K562 (cell line): ENCODE data around the gene GBX1. TPM values are rescaled to one million over a fixed set of nuclear protein-coding genes. Genes with fewer than 3 reads are reported as not detected.

Experiments
- ATAC-seq: fragments of 200-7000 bp; cut with Tn5 transposase; 3 replicates; pipeline ENCODE4 v1.9.1; 2020; ENCODE audit warnings: moderate library complexity
- BruUV-seq: library from RNA; stranded (reverse); fragments of 400-500 nt; replicated peaks from 2 replicates; lab custom pipeline; 2021; lab: Mats Ljungman, UMichigan
- CTCF ChIA-PET: fragments of 300-600 bp; formaldehyde crosslinking; extraction: SDS; loops from one replicate; lab custom pipeline; 2021; ENCODE audit warnings: low intra/inter-chr PET ratio; lab: Yijun Ruan, JAX
- POLR2A ChIA-PET: fragments of 300-600, 350-650 bp; sonication (Branson Sonifier 250); formaldehyde crosslinking; extraction: SDS; loops from one replicate; lab custom pipeline; 2021; ENCODE audit warnings: antibody characterized with exemption, inconsistent platforms; lab: Yijun Ruan, JAX
- DNase-seq, 4 experiments: peaks; one replicate each; pipeline versions ENCODE4 v3.0.0 to v3.0.0-alpha.2; 2011 to 2018; ENCODE audit warnings: low spot score in 3 of 4, mixed read lengths in 3 of 4; ENCODE audit errors: extremely low read depth in 1 of 4
- FAIRE-seq: peaks from 2 replicates; lab custom pipeline; 2011; peaks lifted over from hg19 to GRCh38; lab: Jason Lieb, UNC
- H2AFZ ChIP-seq: 2 replicates; pipeline ENCODE4 v1.6.0; 2011; ENCODE audit warnings: low read depth, low read length, control low read depth, inconsistent platforms
- H3K27ac ChIP-seq: fragments of 200-600 bp; 3 replicates; pipeline ENCODE4 v1.8.0; 2011; ENCODE audit warnings: low read depth, mild to moderate bottlenecking, control low read depth, inconsistent platforms, low read length, moderate library complexity, mixed read lengths; ENCODE audit errors: extremely low read depth
- H3K27me3 ChIP-seq, 2 experiments: fragments of 300-600 bp in 1 of 2; 2 replicates in 1 of 2; 3 replicates in 1 of 2; pipeline versions ENCODE4 v1.6.0 to v1.8.0; 2011; ENCODE audit warnings: inconsistent platforms in 2 of 2, low read length in 2 of 2, mild to moderate bottlenecking in 1 of 2, mixed read lengths in 1 of 2, moderate library complexity in 1 of 2; ENCODE audit not compliant: control insufficient read depth in 2 of 2, insufficient read depth in 2 of 2
- H3K36me3 ChIP-seq: fragments of 300-600 bp; 3 replicates; pipeline ENCODE4 v1.8.0; 2011; ENCODE audit warnings: mild to moderate bottlenecking, low read length, inconsistent platforms; ENCODE audit not compliant: control insufficient read depth, insufficient read depth
- H3K4me1 ChIP-seq, 2 experiments: fragments of 200-600 bp in 1 of 2; replicated peaks in 1 of 2; 2 replicates in 1 of 2; 3 replicates in 1 of 2; pipeline versions ENCODE4 v1.5.1 to v1.8.0; 2011; ENCODE audit warnings: inconsistent platforms in 2 of 2, low read length in 2 of 2, mild to moderate bottlenecking in 1 of 2, mixed read lengths in 1 of 2, moderate library complexity in 1 of 2; ENCODE audit not compliant: control insufficient read depth in 2 of 2, insufficient read depth in 2 of 2
- H3K4me2 ChIP-seq: 2 replicates; pipeline ENCODE4 v1.6.1; 2011; ENCODE audit warnings: low read length, control low read depth, inconsistent platforms, mixed read lengths; ENCODE audit not compliant: insufficient read depth
- H3K4me3 ChIP-seq: fragments of 200-600 bp; sonication (generic), shearing (Covaris generic); 2 replicates; pipeline ENCODE4 v1.5.1; 2016; ENCODE audit warnings: control low read depth, inconsistent platforms
- H3K79me2 ChIP-seq: fragments of 200-600 bp; 3 replicates; pipeline ENCODE4 v1.8.0; 2011; ENCODE audit warnings: low read length, inconsistent platforms; ENCODE audit not compliant: control insufficient read depth, insufficient read depth
- H3K9ac ChIP-seq, 2 experiments: 2 replicates each; pipeline versions ENCODE4 v1.6.0 to v1.6.1; 2011; ENCODE audit warnings: low read depth in 2 of 2, low read length in 2 of 2, control low read depth in 1 of 2, inconsistent platforms in 1 of 2, mild to moderate bottlenecking in 1 of 2, mixed read lengths in 1 of 2; ENCODE audit not compliant: insufficient read depth in 1 of 2
- H3K9me1 ChIP-seq: one replicate; pipeline ENCODE4 v1.6.0; 2011; ENCODE audit warnings: inconsistent platforms, mild to moderate bottlenecking, low read length, moderate library complexity; ENCODE audit not compliant: control insufficient read depth, insufficient read depth
- H3K9me3 ChIP-seq: replicated peaks from 2 replicates; pipeline ENCODE4 v1.5.1; 2011; ENCODE audit warnings: low read depth, low read length, inconsistent platforms; ENCODE audit not compliant: control insufficient read depth, insufficient read depth
- H4K20me1 ChIP-seq: replicated peaks from 2 replicates; pipeline ENCODE4 v1.6.1; 2011; ENCODE audit warnings: low read length, inconsistent platforms, mixed read lengths; ENCODE audit not compliant: control insufficient read depth, insufficient read depth
- ARID1B ChIP-seq: fragments of 450-650 bp; IDR thresholded peaks from 2 replicates; pipeline ENCODE4 v1.6.1; 2016; ENCODE audit warnings: antibody characterized with exemption, mild to moderate bottlenecking, inconsistent platforms
- CBFA2T3 ChIP-seq: fragments of 450-650 bp; IDR thresholded peaks from 2 replicates; pipeline ENCODE4 v1.6.1; 2017
- CEBPB ChIP-seq: fragments of 450-650 bp; IDR thresholded peaks from 2 replicates; pipeline ENCODE4 v1.6.1; 2016; ENCODE audit warnings: missing genetic modification characterization, missing compliant biosample characterization
- GMEB1 ChIP-seq: fragments of 250-450 bp; sonication (Bioruptor Pico); IDR thresholded peaks from 2 replicates; pipeline ENCODE4 v1.4.0; 2020; ENCODE audit warnings: mild to moderate bottlenecking
- GTF3C2 ChIP-seq: IDR thresholded peaks from 3 replicates; pipeline ENCODE4 v1.6.1; 2011; ENCODE audit warnings: borderline replicate concordance, mild to moderate bottlenecking, moderate library complexity; ENCODE audit not compliant: insufficient read length; ENCODE audit errors: extremely low read depth
- JUNB ChIP-seq: fragments of 450-650 bp; formaldehyde crosslinking; conservative IDR thresholded peaks from 2 replicates; pipeline ENCODE4 v1.4.0; 2020; ENCODE audit warnings: mild to moderate bottlenecking
- MBD2 ChIP-seq: sonication (generic); IDR thresholded peaks from 2 replicates; pipeline ENCODE4 v1.6.1; 2016; ENCODE audit warnings: low read depth, borderline replicate concordance
- SMC3 ChIP-seq: conservative IDR thresholded peaks from 2 replicates; pipeline ENCODE4 v1.6.1; 2011; ENCODE audit warnings: low read depth, low read length, improper control_type of control experiment; ENCODE audit not compliant: insufficient read depth
- SRF ChIP-seq, 2 experiments: fragments of 250-450, 450-650 bp in 1 of 2; sonication (Bioruptor Pico) in 1 of 2; sonication (generic) in 1 of 2; formaldehyde crosslinking; IDR thresholded peaks; 2 replicates each; pipeline versions ENCODE4 v1.5.0 to v1.5.1; 2020 to 2022; ENCODE audit warnings: mild to moderate bottlenecking in 1 of 2, missing genetic modification reagents in 1 of 2
- TAF1 ChIP-seq: IDR thresholded peaks from 2 replicates; pipeline ENCODE4 v1.6.1; 2011; ENCODE audit warnings: mild to moderate bottlenecking, low read length, moderate library complexity; ENCODE audit not compliant: insufficient read depth, control insufficient read depth, severe bottlenecking; ENCODE audit errors: extremely low read depth
- TAF7 ChIP-seq: fragments of 450-650 bp; IDR thresholded peaks from 2 replicates; pipeline ENCODE4 v1.6.1; 2016; ENCODE audit warnings: missing genetic modification characterization, missing compliant biosample characterization
- TCF3 ChIP-seq: sonication (generic); formaldehyde crosslinking; IDR thresholded peaks from 2 replicates; pipeline ENCODE4 v1.4.0; 2020; ENCODE audit warnings: mild to moderate bottlenecking, missing genetic modification reagents
- TFAP4 ChIP-seq: sonication (generic); formaldehyde crosslinking; IDR thresholded peaks from 2 replicates; pipeline ENCODE4 v1.8.0; 2022; ENCODE audit warnings: missing genetic modification reagents, mild to moderate bottlenecking, moderate library complexity, borderline replicate concordance
- ZFP91 ChIP-seq: sonication (generic); formaldehyde crosslinking; IDR thresholded peaks from 2 replicates; pipeline ENCODE4 v1.8.0; 2022; ENCODE audit warnings: mild to moderate bottlenecking, missing genetic modification reagents
- ZNF668 ChIP-seq: fragments of 250-450 bp; sonication (Bioruptor Pico); IDR thresholded peaks from 2 replicates; pipeline ENCODE4 v1.8.0; 2022; ENCODE audit warnings: mild to moderate bottlenecking, inconsistent platforms
- ZNF785 ChIP-seq: fragments of 250-450 bp; sonication (Bioruptor Pico); IDR thresholded peaks from 2 replicates; pipeline ENCODE4 v1.4.0; 2020; ENCODE audit warnings: mild to moderate bottlenecking
- WGBS: fragments of 100-300 bp; shearing (Covaris generic); methylation state at CpG from one replicate; pipeline ENCODE4 v1.1.6; 2016; ENCODE audit warnings: low coverage, mixed read lengths; ENCODE audit not compliant: insufficient coverage; ENCODE audit errors: missing lambda C conversion rate; 5-methylcytosine and 5-hydroxymethylcytosine counted together
- in situ Hi-C: fragments of 300-500 bp; cut with MboI; formaldehyde crosslinking; loops from 4 replicates; pipeline ENCODE4 v1.15.0; 2018; ENCODE audit warnings: inconsistent platforms, mixed read lengths
- intact Hi-C: fragments of 100-400 bp; cut with micrococcal nuclease; formaldehyde crosslinking; loops from 2 replicates; pipeline ENCODE4 v1.14.2; 2022
- polyA plus RNA-seq, 8 experiments: library from polyadenylated mRNA; depleted of rRNA in 4 of 8; stranded (reverse) in 5 of 8; unstranded in 3 of 8; fragments of >200 nt; fragmentation: Nextera tagmentation in 2 of 8; fragmentation: Illumina TruSeq in 1 of 8; extraction: Ambion mirVana in 2 of 8; extraction: Trizol in 1 of 8; gene quantifications; 2 replicates each; pipeline versions ENCODE4 v1.2.1 to v1.2.3, GENCODE V29; 2011 to 2014; ENCODE audit warnings: inconsistent platforms in 1 of 8, missing spikeins in 1 of 8
- total RNA-seq, 7 experiments: library from RNA; depleted of rRNA in 6 of 7; stranded (reverse); fragments of >200 nt in 6 of 7; fragmentation: Illumina TruSeq in 2 of 7; extraction: Trizol in 2 of 7; gene quantifications; 2 replicates each; pipeline versions ENCODE4 v1.2.1 to v1.2.3, GENCODE V29; 2011 to 2021; ENCODE audit warnings: low replicate concordance in 1 of 7

The GBX1 gene
- total and polyA plus RNA-seq, 9 of the 15 experiments (the other 6 are each of a cell fraction or from before 2014, with no cell fraction given): not detected

- ATAC-seq: peak; percentile 66
- intact Hi-C loops: loop anchor here (5.0 kb wide), 1 partner anchor 51 kb away; no protein-coding TSS in a partner anchor
- peaks cover 75 to 86% of the 10 kb centered on the region in 2 experiments for H3K27me3 ChIP-seq
- in situ Hi-C loops: no loop called here
- H3K27ac ChIP-seq: no peak overlapping the region
- BruUV-seq: no TSS peak
- no peaks in the 10 kb centered on the region for H3K9me1 ChIP-seq
- H3K4me3 ChIP-seq: no peak overlapping the region
- no peak for FAIRE-seq
- 2% methylated on average over 12 of the region's 12 CpGs for WGBS
- H3K36me3 ChIP-seq: no peaks in the 10 kb centered on the region
- peak in 1 of 4 experiments; percentile 36 for DNase-seq
- no peaks in the 10 kb centered on the region for H3K9me3 ChIP-seq
- ChIA-PET POLR2A (interaction anchor here (0.6 to 1.0 kb wide), 4 partner anchors 14 to 106 kb away, joined by 3 to 6 read pairs (median 3); no protein-coding TSS in a partner anchor), CTCF (interaction anchor here (0.7 to 1.4 kb wide), 2 partner anchors 53 to 112 kb away, joined by 3 to 7 read pairs; no protein-coding TSS in a partner anchor)
- H3K4me1 ChIP-seq: peaks cover 0 to 15% of the 10 kb centered on the region in 2 experiments; a peak in 2 of 5 replicates
- H4K20me1 ChIP-seq: peaks cover 22% of the 10 kb centered on the region
- no peaks in the 10 kb centered on the region for H3K79me2 ChIP-seq
- H3K4me2 ChIP-seq: no peak overlapping the region
- no peak overlapping the region for H2AFZ ChIP-seq
- peak overlapping the region in 1 of 2 experiments; percentile 18; a peak in 1 of 4 replicates for H3K9ac ChIP-seq
- TF ChIP-seq JUNB (CRISPR knock-in tag) (no peak), ZNF785 (CRISPR knock-in tag) (no peak), CEBPB (no peak), TAF7 (tag) (no peak), TCF3 (CRISPR knock-in tag) (no peak), TFAP4 (CRISPR knock-in tag) (no peak; the same call in 1 of the 2 replicates), ZNF668 (no peak), SRF (CRISPR knock-in tag; IDR thresholded peaks at IDR 0.05) (no peak), GMEB1 (CRISPR knock-in tag) (no peak), ZFP91 (CRISPR knock-in tag) (no peak), ARID1B (no peak), GTF3C2 (no peak), MBD2 (no peak), CBFA2T3 (no peak), TAF1 (no peak), SMC3 (0 out of 2 replicates have a peak, but pooled peaks have one; percentile 6)
Measured at GRCh38 chr7:151191544-151191943, 24.1 kb upstream of the GBX1 start.
